BLaER1 treated with 17β-estradiol and CSF1 and Interleukin-3, amounts not matched to agents 10 nM and 100 nM (cell line): ENCODE results near the gene USP34.

Experiments used
- H3K27ac ChIP-seq, 11 experiments: shearing (Covaris generic); formaldehyde crosslinking; 2 replicates each; pipeline ENCODE4 v1.8.1; 2022
- H3K27me3 ChIP-seq, 11 experiments: shearing (Covaris generic); formaldehyde crosslinking; 2 replicates each; pipeline ENCODE4 v1.8.1; 2022
- H3K36me3 ChIP-seq, 11 experiments: shearing (Covaris generic); formaldehyde crosslinking; 2 replicates each; pipeline ENCODE4 v1.8.1; 2022
- H3K4me1 ChIP-seq, 10 experiments: shearing (Covaris generic); formaldehyde crosslinking; 2 replicates each; pipeline ENCODE4 v1.8.1; 2022
- H3K4me2 ChIP-seq, 11 experiments: shearing (Covaris generic); formaldehyde crosslinking; 2 replicates each; pipeline ENCODE4 v1.8.1; 2022
- H3K4me3 ChIP-seq, 10 experiments: shearing (Covaris generic); formaldehyde crosslinking; 2 replicates each; pipeline ENCODE4 v1.8.1; 2022
- H3K9ac ChIP-seq, 11 experiments: shearing (Covaris generic); formaldehyde crosslinking; 2 replicates each; pipeline ENCODE4 v1.8.1; 2022
- H3K9me3 ChIP-seq, 11 experiments: shearing (Covaris generic); formaldehyde crosslinking; replicated peaks in 1 of 11; 2 replicates each; pipeline ENCODE4 v1.8.1; 2022
- H4K20me1 ChIP-seq, 11 experiments: shearing (Covaris generic); formaldehyde crosslinking; 2 replicates each; pipeline ENCODE4 v1.8.1; 2022
- Cebpa-rat ChIP-seq, 11 experiments: shearing (Covaris generic); IDR thresholded peaks; 2 replicates each; pipeline ENCODE4 v1.8.1; 2022

USP34 gene

DNA sequence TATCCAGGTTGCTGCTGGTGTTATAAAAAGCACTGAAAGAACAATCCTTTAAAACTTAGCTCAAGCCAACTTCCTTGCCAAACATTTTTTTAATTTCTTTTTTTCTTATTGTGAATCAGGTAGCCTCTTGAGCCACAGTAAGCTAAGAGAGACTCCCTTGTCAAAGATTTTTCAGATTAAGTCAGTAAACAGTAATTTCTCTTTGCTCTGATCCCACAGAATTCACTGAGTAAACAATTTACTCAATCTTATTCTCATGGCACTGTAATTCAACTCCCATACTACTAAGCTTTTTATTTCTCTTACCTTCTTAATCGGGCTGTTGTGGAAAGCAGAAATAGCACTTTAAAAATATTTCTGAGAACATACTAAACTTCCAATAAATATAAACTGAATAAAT lies 226.2 kb downstream of the USP34 start:
- H4K20me1 ChIP-seq, result peaks cover 0 to 8% (median 0%) of the 10 kb centered on the region in 11 experiments; a peak in 1 of 22 replicates
- TF ChIP-seq Cebpa-rat (IDR thresholded peaks at IDR 0.05), result no peak
- no peaks in the 10 kb centered on the region for H3K27me3 ChIP-seq
- H3K4me3 ChIP-seq, result no peak overlapping the region
- H3K36me3 ChIP-seq, result peaks cover 87 to 100% (median 97%) of the 10 kb centered on the region in 11 experiments
- no peaks in the 10 kb centered on the region for H3K4me1 ChIP-seq
- no peaks in the 10 kb centered on the region for H3K9me3 ChIP-seq
- H3K27ac ChIP-seq, result no peak overlapping the region
- no peak overlapping the region for H3K9ac ChIP-seq
- H3K4me2 ChIP-seq, result no peak overlapping the region

DNA sequence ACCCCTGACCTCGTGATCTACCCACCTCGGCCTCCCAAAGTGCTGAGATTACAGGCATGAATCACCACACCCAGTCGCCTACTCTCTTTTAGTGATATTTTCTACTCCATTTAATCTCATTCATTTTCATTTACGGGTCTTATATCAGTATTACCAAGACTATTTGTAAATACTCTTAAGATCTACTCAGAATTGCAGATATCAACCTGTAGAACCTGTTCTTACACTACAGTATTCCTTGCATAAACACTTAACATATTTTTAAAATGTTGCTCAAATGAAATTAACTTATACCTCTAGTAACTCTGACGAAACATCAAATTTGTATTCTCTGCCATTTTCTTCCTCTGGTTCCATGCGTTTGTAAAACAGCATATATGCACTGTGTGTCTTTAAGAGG lies 229.6 kb downstream of the USP34 start:
- no peaks in the 10 kb centered on the region for H3K27me3 ChIP-seq
- no peak overlapping the region for H3K27ac ChIP-seq
- H3K4me1 ChIP-seq, result peaks cover 0 to 16% (median 0%) of the 10 kb centered on the region in 10 experiments; a peak in 4 of 20 replicates
- H3K4me3 ChIP-seq, result no peak overlapping the region
- no peaks in the 10 kb centered on the region for H3K9me3 ChIP-seq
- peaks cover 0 to 3% (median 0%) of the 10 kb centered on the region in 11 experiments; a peak in 2 of 22 replicates for H4K20me1 ChIP-seq
- TF ChIP-seq Cebpa-rat (IDR thresholded peaks at IDR 0.05), result no peak
- H3K9ac ChIP-seq, result no peak overlapping the region
- H3K4me2 ChIP-seq, result no peak overlapping the region
- H3K36me3 ChIP-seq, result peaks cover 71 to 98% (median 86%) of the 10 kb centered on the region in 11 experiments

DNA sequence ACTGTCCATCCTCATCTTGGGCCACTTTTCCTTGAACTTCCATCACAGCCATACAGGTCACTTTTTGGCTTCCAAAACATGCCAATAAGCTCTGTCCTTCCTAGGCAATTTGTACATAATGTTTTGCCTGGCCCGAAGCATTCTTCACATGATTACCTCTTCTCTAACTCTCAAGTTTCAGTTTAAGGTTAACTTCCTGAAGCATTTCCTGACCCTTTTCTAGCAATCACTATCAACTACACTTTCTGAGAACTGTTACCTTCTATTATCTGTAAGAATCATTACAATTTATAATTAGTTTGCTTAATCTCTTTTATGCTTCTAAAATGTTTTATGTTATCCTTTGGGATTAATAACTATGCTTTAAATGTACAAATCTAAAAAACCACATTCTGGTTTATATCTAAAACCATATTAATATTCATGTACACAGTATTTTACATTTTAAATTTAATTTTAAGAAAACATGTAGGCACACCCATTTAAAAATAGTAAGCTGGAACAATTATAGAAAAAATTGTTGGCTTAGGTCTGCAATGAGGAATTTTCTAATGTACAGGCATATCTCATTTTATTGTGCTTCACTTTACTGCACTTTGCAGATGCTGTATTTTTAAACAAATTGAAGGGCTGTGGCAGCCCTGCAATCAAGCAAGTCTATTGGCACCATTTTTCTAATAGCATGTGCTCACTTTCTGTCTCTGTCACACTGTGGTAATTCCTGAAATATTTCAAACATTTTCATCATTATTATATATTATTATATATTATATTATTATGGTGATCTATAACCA lies 232.5 kb downstream of the USP34 start:
- no peak overlapping the region for H3K9ac ChIP-seq
- no peaks in the 10 kb centered on the region for H3K9me3 ChIP-seq
- H3K36me3 ChIP-seq, result peaks cover 67 to 99% (median 83%) of the 10 kb centered on the region in 11 experiments
- H4K20me1 ChIP-seq, result peaks cover 0 to 3% (median 0%) of the 10 kb centered on the region in 11 experiments; a peak in 2 of 22 replicates
- no peak overlapping the region for H3K4me3 ChIP-seq
- no peak for TF ChIP-seq Cebpa-rat (IDR thresholded peaks at IDR 0.05)
- peaks cover 0 to 16% (median 0%) of the 10 kb centered on the region in 10 experiments; a peak in 4 of 20 replicates for H3K4me1 ChIP-seq
- H3K27me3 ChIP-seq, result no peaks in the 10 kb centered on the region
- peak overlapping the region in 1 of 11 experiments; percentile 18; a peak in 1 of 22 replicates for H3K4me2 ChIP-seq
- H3K27ac ChIP-seq, result no peak overlapping the region

DNA sequence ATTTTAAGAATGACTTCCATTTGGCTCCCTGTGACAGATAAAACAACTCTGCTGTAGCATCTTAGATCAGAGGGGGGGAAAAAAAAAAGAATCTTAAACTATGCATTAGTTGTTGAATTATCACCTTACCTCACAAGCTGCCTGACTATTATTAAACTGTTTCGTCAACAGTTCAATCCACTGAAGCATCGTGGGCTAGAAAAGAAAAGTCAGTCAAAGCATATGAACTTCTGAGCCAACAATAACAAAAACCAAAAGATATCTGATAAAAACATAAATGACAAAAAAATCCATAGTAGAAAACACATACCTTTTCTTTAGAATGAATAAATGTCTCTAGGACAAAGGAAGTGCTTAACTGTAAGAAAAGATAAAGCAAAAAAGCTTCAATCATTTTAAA lies 235.2 kb downstream of the USP34 start:
- Histone ChIP-seq H4K20me1 (peaks cover 0 to 3% (median 0%) of the 10 kb centered on the region in 11 experiments; a peak in 2 of 22 replicates), H3K36me3 (peaks cover 67 to 97% (median 81%) of the 10 kb centered on the region in 11 experiments), H3K27ac (no peak overlapping the region), H3K9ac (no peak overlapping the region), H3K4me3 (no peak overlapping the region), H3K4me1 (peaks cover 0 to 16% (median 0%) of the 10 kb centered on the region in 10 experiments; a peak in 4 of 20 replicates), H3K9me3 (no peaks in the 10 kb centered on the region), H3K27me3 (no peaks in the 10 kb centered on the region), H3K4me2 (no peak overlapping the region)
- no peak for TF ChIP-seq Cebpa-rat (IDR thresholded peaks at IDR 0.05)

DNA sequence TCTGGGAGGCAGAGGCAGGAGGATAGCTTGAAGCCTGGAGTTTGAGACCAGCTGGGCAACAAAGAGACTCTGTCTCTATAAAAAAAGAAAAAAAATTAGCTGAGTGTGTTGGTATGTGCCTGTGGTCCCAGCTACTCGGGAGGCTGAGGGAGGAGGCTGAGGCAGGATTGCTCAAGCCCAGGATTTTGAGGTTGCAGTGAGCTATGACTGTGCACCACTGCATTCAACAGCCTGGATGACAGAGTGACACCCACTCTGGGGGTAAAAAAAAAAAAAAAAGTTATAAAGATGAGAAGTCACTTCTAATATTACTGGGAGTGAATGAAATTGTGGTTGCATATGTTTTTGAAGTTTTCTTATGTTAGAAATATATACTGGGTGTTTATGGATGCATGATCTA lies 237.3 kb downstream of the USP34 start:
- Histone ChIP-seq H3K9me3 (no peaks in the 10 kb centered on the region), H3K27ac (no peak overlapping the region), H3K36me3 (peaks cover 76 to 97% (median 88%) of the 10 kb centered on the region in 11 experiments), H4K20me1 (peaks cover 0 to 3% (median 0%) of the 10 kb centered on the region in 11 experiments; a peak in 2 of 22 replicates), H3K4me1 (peaks cover 0 to 7% (median 0%) of the 10 kb centered on the region in 10 experiments; a peak in 4 of 20 replicates), H3K4me3 (no peak overlapping the region), H3K9ac (no peak overlapping the region), H3K27me3 (no peaks in the 10 kb centered on the region), H3K4me2 (no peak overlapping the region)
- no peak for TF ChIP-seq Cebpa-rat (IDR thresholded peaks at IDR 0.05)

DNA sequence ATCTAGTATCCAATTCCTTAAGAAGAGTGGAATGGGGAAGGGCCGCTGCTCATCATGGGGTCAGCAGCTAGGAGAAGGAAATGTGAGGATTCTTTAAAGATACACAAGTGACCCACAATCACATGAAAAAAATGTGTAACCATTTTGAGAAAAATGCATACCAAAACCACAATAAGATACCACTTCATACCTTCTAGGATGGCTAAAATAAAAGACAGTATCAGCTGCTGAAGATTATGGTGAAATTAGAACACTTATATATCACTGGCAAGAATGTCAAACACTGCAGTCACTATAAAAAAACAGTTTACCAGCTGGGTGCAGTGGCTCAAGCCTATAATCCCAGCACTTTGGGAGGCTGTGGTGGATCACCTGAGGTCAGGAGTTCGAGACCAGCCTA lies 241.0 kb downstream of the USP34 start:
- Histone ChIP-seq H3K9me3 (no peaks in the 10 kb centered on the region), H3K27ac (no peak overlapping the region), H4K20me1 (no peaks in the 10 kb centered on the region), H3K36me3 (peaks cover 81 to 99% (median 95%) of the 10 kb centered on the region in 11 experiments), H3K4me3 (no peak overlapping the region), H3K4me2 (no peak overlapping the region), H3K9ac (no peak overlapping the region), H3K4me1 (no peaks in the 10 kb centered on the region), H3K27me3 (no peaks in the 10 kb centered on the region)
- no peak for TF ChIP-seq Cebpa-rat (IDR thresholded peaks at IDR 0.05)

DNA sequence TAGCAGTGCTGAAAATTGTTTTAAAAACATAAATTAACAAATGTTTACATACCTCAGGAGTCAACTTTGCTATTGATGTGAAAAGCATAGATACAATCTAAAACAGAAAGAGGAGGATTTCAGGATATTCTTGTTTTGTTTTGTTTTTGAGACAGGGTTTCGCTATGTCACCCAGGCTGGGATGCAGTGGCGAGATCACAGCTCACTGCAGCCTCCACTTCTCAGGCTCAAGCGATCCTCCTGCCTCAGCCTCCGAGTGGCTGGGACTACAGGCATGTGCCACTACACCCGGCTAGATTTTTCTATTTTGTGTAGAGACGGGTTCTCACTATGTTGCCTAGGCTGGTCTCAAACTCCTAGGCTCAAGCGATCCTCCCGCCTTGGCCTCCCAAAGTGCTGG lies 248.3 kb downstream of the USP34 start:
- Histone ChIP-seq H3K9ac (no peak overlapping the region), H3K4me1 (no peaks in the 10 kb centered on the region), H3K27ac (no peak overlapping the region), H3K4me2 (no peak overlapping the region), H3K4me3 (no peak overlapping the region), H3K9me3 (no peaks in the 10 kb centered on the region), H4K20me1 (no peaks in the 10 kb centered on the region), H3K36me3 (peaks cover 91 to 99% (median 96%) of the 10 kb centered on the region in 11 experiments), H3K27me3 (no peaks in the 10 kb centered on the region)
- no peak for TF ChIP-seq Cebpa-rat (IDR thresholded peaks at IDR 0.05)

DNA sequence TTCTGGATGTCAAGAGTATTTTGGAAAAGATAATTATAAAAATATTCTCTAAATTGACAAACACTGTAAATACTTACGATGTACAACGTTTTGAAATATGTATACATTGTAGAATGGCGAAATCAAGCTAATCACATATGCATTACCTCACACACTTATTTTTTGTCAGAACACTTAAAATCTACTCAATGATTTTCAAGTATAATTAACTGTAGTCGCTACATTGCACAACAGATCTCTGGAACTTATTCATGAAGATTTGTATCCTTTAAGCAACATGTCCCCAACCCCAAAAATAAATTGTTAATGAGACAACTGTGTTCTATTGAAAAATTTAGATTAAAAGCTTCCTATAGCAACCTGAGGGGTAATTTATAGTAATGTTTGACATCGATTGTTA lies 249.1 kb downstream of the USP34 start:
- no peak for TF ChIP-seq Cebpa-rat (IDR thresholded peaks at IDR 0.05)
- H3K36me3 ChIP-seq, result peaks cover 87 to 99% (median 94%) of the 10 kb centered on the region in 11 experiments

DNA sequence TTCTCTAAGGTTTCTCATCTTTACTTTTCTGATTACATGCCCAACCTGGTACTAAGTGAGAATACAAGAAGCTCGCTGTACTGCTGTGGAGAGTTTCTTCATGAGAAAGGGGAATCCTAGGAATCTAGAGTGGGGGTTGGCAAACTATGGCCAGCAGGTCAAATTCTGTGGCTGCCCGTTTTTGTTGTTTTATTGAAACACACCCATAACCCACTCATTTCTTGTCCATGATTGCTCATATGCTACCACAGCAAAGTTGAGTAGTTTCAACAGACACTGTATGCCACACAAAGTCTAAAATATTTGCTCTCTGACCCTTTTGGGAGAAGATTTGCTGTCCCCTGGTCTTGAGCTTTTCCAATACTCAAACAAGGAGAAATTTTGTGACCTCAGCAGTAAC lies 250.1 kb downstream of the USP34 start:
- no peak for TF ChIP-seq Cebpa-rat (IDR thresholded peaks at IDR 0.05)
- Histone ChIP-seq H3K27me3 (no peaks in the 10 kb centered on the region), H3K4me2 (no peak overlapping the region), H4K20me1 (no peaks in the 10 kb centered on the region), H3K9me3 (no peaks in the 10 kb centered on the region), H3K27ac (no peak overlapping the region), H3K4me3 (no peak overlapping the region), H3K9ac (no peak overlapping the region), H3K4me1 (no peaks in the 10 kb centered on the region), H3K36me3 (peaks cover 82 to 99% (median 94%) of the 10 kb centered on the region in 11 experiments)

More for the DNA sequence above, 249.1 kb downstream of the USP34 start:
- Histone ChIP-seq H4K20me1 (no peaks in the 10 kb centered on the region), H3K27ac (no peak overlapping the region), H3K9me3 (no peaks in the 10 kb centered on the region), H3K4me3 (no peak overlapping the region), H3K27me3 (no peaks in the 10 kb centered on the region), H3K9ac (no peak overlapping the region), H3K4me1 (no peaks in the 10 kb centered on the region), H3K4me2 (no peak overlapping the region)

DNA sequence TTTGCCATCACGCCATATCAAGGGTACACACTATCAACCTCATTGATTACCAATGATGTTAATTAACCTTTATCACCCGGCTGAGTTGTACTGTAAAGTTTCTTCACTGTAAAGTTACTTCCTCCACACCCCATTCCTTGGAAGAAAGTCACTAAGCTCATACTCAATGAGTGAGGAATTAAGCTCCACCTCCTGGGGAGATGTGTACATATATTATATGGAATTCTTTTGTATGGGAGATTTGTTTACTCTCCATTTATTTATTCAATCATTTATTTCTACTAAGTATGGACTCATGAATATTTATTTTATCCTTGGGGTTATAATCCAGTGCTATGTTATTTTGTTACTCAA lies 252.1 kb downstream of the USP34 start:
- Histone ChIP-seq H3K9me3 (no peaks in the 10 kb centered on the region), H3K4me3 (no peak overlapping the region), H3K9ac (no peak overlapping the region), H3K27ac (no peak overlapping the region), H3K27me3 (no peaks in the 10 kb centered on the region), H3K4me1 (no peaks in the 10 kb centered on the region), H3K4me2 (no peak overlapping the region), H4K20me1 (no peaks in the 10 kb centered on the region), H3K36me3 (peaks cover 84 to 100% (median 94%) of the 10 kb centered on the region in 11 experiments)
- TF ChIP-seq Cebpa-rat (IDR thresholded peaks at IDR 0.05), result no peak
